Activated T-cell treated with anti-CD3 and anti-CD28 coated beads, Interleukin-2, amount 50 U/mL, for 72 hours (primary cell): ENCODE data around the gene ITFG1. TPM values are rescaled to one million over a fixed set of nuclear protein-coding genes. Genes with fewer than 3 reads are reported as not detected.
"Not testable (repeated sequence)": the region's sequence is repeated elsewhere in the genome, so short reads cannot be mapped to it uniquely, and the experiment has no call there.

Source experiments
- ATAC-seq, 2 donors: fragments of 150-1000 bp; cut with Tn5 transposase; replicated peaks in 1 of 2; 2 replicates each; pipeline ENCODE4 v1.10.0; 2021; ENCODE audit warnings: moderate library complexity in 2 of 2, mild to moderate bottlenecking in 1 of 2
- DNase-seq, 2 donors: peaks; one replicate each; pipeline ENCODE4 v3.0.0; 2021 to 2022; ENCODE audit warnings: mixed read lengths in 1 of 2
- H3K27ac Mint-ChIP-seq: one replicate; pipeline ENCODE4 v1.8.0; 2022; ENCODE audit warnings: mild to moderate bottlenecking, moderate library complexity, mixed read lengths
- H3K27me3 Mint-ChIP-seq: one replicate; pipeline ENCODE4 v1.8.0; 2022; ENCODE audit warnings: low read depth, mixed read lengths
- H3K36me3 Mint-ChIP-seq, 2 donors: one replicate each; pipeline ENCODE4 v1.8.0; 2022; ENCODE audit warnings: mixed read lengths in 2 of 2, mild to moderate bottlenecking in 1 of 2; ENCODE audit not compliant: insufficient read depth in 2 of 2
- H3K4me1 Mint-ChIP-seq: one replicate; pipeline ENCODE4 v1.8.0; 2022; ENCODE audit warnings: low read depth, mixed read lengths
- H3K4me3 Mint-ChIP-seq, 2 donors: one replicate each; pipeline ENCODE4 v1.8.0; 2022; ENCODE audit warnings: mild to moderate bottlenecking in 2 of 2, mixed read lengths in 2 of 2, moderate library complexity in 2 of 2
- H3K9me3 Mint-ChIP-seq, 2 donors: one replicate each; pipeline ENCODE4 v1.8.0; 2022; ENCODE audit warnings: mixed read lengths in 2 of 2
- total RNA-seq, 2 donors: library from RNA; stranded (reverse); gene quantifications; one replicate each; pipeline ENCODE4 v1.2.3, GENCODE V29; 2022

ITFG1 gene
- total RNA-seq, 2 donors from 2014 or later, result 23.4 to 27.3 TPM

GRCh38 chr16:47330562-47330961, 130.3 kb downstream of the ITFG1 start:
- H3K4me1 Mint-ChIP-seq, ATAC-seq, H3K9me3 Mint-ChIP-seq, H3K27me3 Mint-ChIP-seq, H3K27ac Mint-ChIP-seq, DNase-seq, H3K4me3 Mint-ChIP-seq: not testable (repeated sequence)
- peaks cover 0 to 15% of the 10 kb centered on the region in 2 donors for H3K36me3 Mint-ChIP-seq

GRCh38 chr16:47324309-47324708, 136.6 kb downstream of the ITFG1 start:
- not testable (repeated sequence) for H3K4me1 Mint-ChIP-seq, H3K27me3 Mint-ChIP-seq, DNase-seq, H3K4me3 Mint-ChIP-seq, H3K9me3 Mint-ChIP-seq, H3K27ac Mint-ChIP-seq, ATAC-seq
- peaks cover 6 to 17% of the 10 kb centered on the region in 2 donors for H3K36me3 Mint-ChIP-seq

GRCh38 chr16:47323241-47323640, 137.6 kb downstream of the ITFG1 start:
- Mint-ChIP-seq H3K4me1 (peaks cover 8% of the 10 kb centered on the region), H3K9me3 (peaks cover 7% of the 10 kb centered on the region in 2 donors), H3K4me3 (no peak overlapping the region), H3K36me3 (peaks cover 6 to 16% of the 10 kb centered on the region in 2 donors), H3K27ac (no peak overlapping the region), H3K27me3 (no peaks in the 10 kb centered on the region)
- ATAC-seq, result no peak
- no peak for DNase-seq

- Mint-ChIP-seq H3K4me3 (no peak overlapping the region), H3K27me3 (no peaks in the 10 kb centered on the region), H3K9me3 (peaks cover 4 to 7% of the 10 kb centered on the region in 2 donors), H3K36me3 (peaks cover 6 to 7% of the 10 kb centered on the region in 2 donors), H3K4me1 (peaks cover 8% of the 10 kb centered on the region), H3K27ac (peak overlapping the region; percentile 60)
- no peak for ATAC-seq
- no peak for DNase-seq
Observed at GRCh38 chr16:47320546-47321310, 140.1 kb downstream of the ITFG1 start.

GRCh38 chr16:47317465-47318240, 143.2 kb downstream of the ITFG1 start:
- Mint-ChIP-seq H3K4me1 (peaks cover 8% of the 10 kb centered on the region), H3K9me3 (no peaks in the 10 kb centered on the region), H3K4me3 (no peak overlapping the region)

GRCh38 chr16:47316442-47317015, 144.3 kb downstream of the ITFG1 start:
- DNase-seq (no peak), ATAC-seq (no peak)
- Mint-ChIP-seq H3K4me3 (no peak overlapping the region), H3K27me3 (no peaks in the 10 kb centered on the region), H3K27ac (no peak overlapping the region), H3K9me3 (no peaks in the 10 kb centered on the region), H3K4me1 (peaks cover 8% of the 10 kb centered on the region), H3K36me3 (no peaks in the 10 kb centered on the region)

More at GRCh38 chr16:47317465-47318240, 143.2 kb downstream of the ITFG1 start:
- no peaks in the 10 kb centered on the region for H3K36me3 Mint-ChIP-seq
- DNase-seq, result no peak
- no peaks in the 10 kb centered on the region for H3K27me3 Mint-ChIP-seq
- ATAC-seq, result no peak
- no peak overlapping the region for H3K27ac Mint-ChIP-seq

GRCh38 chr16:47311738-47312505, 148.9 kb downstream of the ITFG1 start:
- Mint-ChIP-seq H3K27ac (no peak overlapping the region), H3K36me3 (peaks cover 0 to 9% of the 10 kb centered on the region in 2 donors), H3K4me1 (no peaks in the 10 kb centered on the region), H3K4me3 (no peak overlapping the region), H3K9me3 (no peaks in the 10 kb centered on the region), H3K27me3 (no peaks in the 10 kb centered on the region)
- ATAC-seq (no peak), DNase-seq (no peak)

GRCh38 chr16:47310792-47311211, 150.1 kb downstream of the ITFG1 start:
- Mint-ChIP-seq H3K27me3 (no peaks in the 10 kb centered on the region), H3K36me3 (peaks cover 0 to 9% of the 10 kb centered on the region in 2 donors), H3K9me3 (no peaks in the 10 kb centered on the region), H3K4me1 (no peaks in the 10 kb centered on the region), H3K4me3 (no peak overlapping the region), H3K27ac (no peak overlapping the region)
- no peak for ATAC-seq
- DNase-seq, result no peak

- no peaks in the 10 kb centered on the region for H3K4me1 Mint-ChIP-seq
- no peaks in the 10 kb centered on the region for H3K9me3 Mint-ChIP-seq
- DNase-seq (no peak), ATAC-seq (no peak)
- no peak overlapping the region for H3K4me3 Mint-ChIP-seq
- H3K27me3 Mint-ChIP-seq, result no peaks in the 10 kb centered on the region
- H3K36me3 Mint-ChIP-seq, result peaks cover 0 to 14% of the 10 kb centered on the region in 2 donors
- H3K27ac Mint-ChIP-seq, result no peak overlapping the region
Observed at GRCh38 chr16:47309581-47310312, 151.1 kb downstream of the ITFG1 start.

- no peaks in the 10 kb centered on the region for H3K4me1 Mint-ChIP-seq
- H3K9me3 Mint-ChIP-seq, result no peaks in the 10 kb centered on the region
- H3K27me3 Mint-ChIP-seq, result no peaks in the 10 kb centered on the region
- no peak for ATAC-seq
- H3K27ac Mint-ChIP-seq, result no peak overlapping the region
- peaks cover 0 to 14% of the 10 kb centered on the region in 2 donors for H3K36me3 Mint-ChIP-seq
- H3K4me3 Mint-ChIP-seq, result no peak overlapping the region
- DNase-seq, result no peak
Observed at GRCh38 chr16:47308601-47309000, 152.3 kb downstream of the ITFG1 start.

- peaks cover 7 to 16% of the 10 kb centered on the region in 2 donors for H3K36me3 Mint-ChIP-seq
- no peaks in the 10 kb centered on the region for H3K9me3 Mint-ChIP-seq
- H3K4me3 Mint-ChIP-seq, result no peak overlapping the region
- H3K4me1 Mint-ChIP-seq, result no peaks in the 10 kb centered on the region
- no peak overlapping the region for H3K27ac Mint-ChIP-seq
- ATAC-seq, result no peak
- no peak for DNase-seq
- H3K27me3 Mint-ChIP-seq, result no peaks in the 10 kb centered on the region
Observed at GRCh38 chr16:47304563-47304962, 156.3 kb downstream of the ITFG1 start.

GRCh38 chr16:47299587-47299986, 161.3 kb downstream of the ITFG1 start:
- DNase-seq, result no peak
- Mint-ChIP-seq H3K9me3 (peaks cover 7 to 8% of the 10 kb centered on the region in 2 donors), H3K36me3 (peaks cover 17 to 27% of the 10 kb centered on the region in 2 donors), H3K4me1 (no peaks in the 10 kb centered on the region), H3K27ac (no peak overlapping the region), H3K4me3 (no peak overlapping the region), H3K27me3 (no peaks in the 10 kb centered on the region)
- no peak for ATAC-seq
